Left lung (tissue), 10 donors: ENCODE results near the gene LCMT1. TPM values are rescaled to one million over a fixed set of nuclear protein-coding genes. Genes with fewer than 3 reads are reported as not detected.
A peak's percentile ranks its signal among the peaks of the same experiment; 100 is the strongest.
"Not testable (repeated sequence)": the region's sequence is repeated elsewhere in the genome, so short reads cannot be mapped to it uniquely, and the experiment has no call there.

Source experiments
- ATAC-seq: fragments of 200-7000 bp; cut with Tn5 transposase; one replicate; pipeline ENCODE4 v1.9.1; 2020; ENCODE audit warnings: moderate library complexity
- DNase-seq, 4 donors: peaks; one replicate each; pipeline ENCODE4 v3.0.0-alpha.2; 2013 to 2020
- H3K27ac ChIP-seq, 2 donors: fragments of 200-600 bp; sonication (generic) in 1 of 2; one replicate each; pipeline versions ENCODE4 v1.5.0 to v1.8.0; 2020 to 2021
- H3K27me3 ChIP-seq, 2 donors: fragments of 200-600 bp; sonication (generic) in 1 of 2; one replicate each; pipeline versions ENCODE4 v1.5.0 to v1.8.0; 2020 to 2021
- H3K36me3 ChIP-seq, 2 donors: fragments of 200-600 bp; sonication (generic) in 1 of 2; one replicate each; pipeline versions ENCODE4 v1.5.0 to v1.8.0; 2020 to 2021
- H3K4me1 ChIP-seq, 2 donors: fragments of 200-600 bp; one replicate each; pipeline ENCODE4 v1.8.0; 2021
- H3K4me3 ChIP-seq, 2 donors: fragments of 200-600 bp; sonication (generic) in 1 of 2; one replicate each; pipeline versions ENCODE4 v1.5.0 to v1.8.0; 2020 to 2021; ENCODE audit warnings: mild to moderate bottlenecking in 1 of 2
- H3K9me3 ChIP-seq, 2 donors: fragments of 200-600 bp; sonication (generic) in 1 of 2; one replicate each; pipeline versions ENCODE4 v1.5.0 to v1.8.0; 2020 to 2021
- CTCF ChIP-seq, 2 donors: fragments of 200-600 bp; sonication (generic) in 1 of 2; IDR thresholded peaks; one replicate each; pipeline versions ENCODE4 v1.5.0 to v1.8.0; 2021; ENCODE audit warnings: antibody characterized with exemption in 2 of 2
- intact Hi-C, 2 donors: fragments of 100-400 bp; cut with DNase I; formaldehyde crosslinking; loops; one replicate each; pipeline versions ENCODE4 v1.11.2 to v1.14.2; 2022
- polyA plus RNA-seq, 6 donors: library from polyadenylated mRNA; unstranded; fragments of 120-200 nt; gene quantifications; one replicate each; pipeline ENCODE4 v1.2.1, GENCODE V29; 2013; ENCODE audit not compliant: insufficient read length in 6 of 6
- total RNA-seq, 2 donors: library from RNA; stranded (reverse); fragmentation: NEBNext Ultra II Directional; extraction: Animal tissue kit (Norgen Biotek cat#: 25700); gene quantifications; one replicate each; pipeline ENCODE4 v1.2.1, GENCODE V29; 2021
- donor health status: DM: no; HTN: yes; CAD: no.
- donor health status: DM: no; HTN: no; CAD: no.

LCMT1 gene
- total and polyA plus RNA-seq, 8 donors = 25.6 to 58.4 (median 54.2) TPM

GRCh38 chr16:25177512-25177830 lies 65.9 kb downstream of the LCMT1 start:
- Histone ChIP-seq H3K36me3 (peaks cover 0 to 60% of the 10 kb centered on the region in 2 donors), H3K4me1 (no peaks in the 10 kb centered on the region), H3K4me3 (no peak overlapping the region), H3K9me3 (no peaks in the 10 kb centered on the region), H3K27ac (no peak overlapping the region), H3K27me3 (no peaks in the 10 kb centered on the region)
- ATAC-seq (no peak), DNase-seq (no peak)
- no peak for TF ChIP-seq CTCF (IDR thresholded peaks at IDR 0.05)
- intact Hi-C loops = no loop called here

- DNase-seq (peak in 1 of 4 donors; percentile 33), ATAC-seq (peak; percentile 56)
- H3K27me3 ChIP-seq = no peaks in the 10 kb centered on the region
- H3K4me1 ChIP-seq = no peaks in the 10 kb centered on the region
- H3K9me3 ChIP-seq = no peaks in the 10 kb centered on the region
- H3K36me3 ChIP-seq = peaks cover 0 to 54% of the 10 kb centered on the region in 2 donors
- H3K4me3 ChIP-seq = no peak overlapping the region
- H3K27ac ChIP-seq = no peak overlapping the region
- TF ChIP-seq CTCF (IDR thresholded peaks at IDR 0.05) = no peak
- intact Hi-C loops = no loop called here
Observed at GRCh38 chr16:25177831-25178688, 66.5 kb downstream of the LCMT1 start.

DNA sequence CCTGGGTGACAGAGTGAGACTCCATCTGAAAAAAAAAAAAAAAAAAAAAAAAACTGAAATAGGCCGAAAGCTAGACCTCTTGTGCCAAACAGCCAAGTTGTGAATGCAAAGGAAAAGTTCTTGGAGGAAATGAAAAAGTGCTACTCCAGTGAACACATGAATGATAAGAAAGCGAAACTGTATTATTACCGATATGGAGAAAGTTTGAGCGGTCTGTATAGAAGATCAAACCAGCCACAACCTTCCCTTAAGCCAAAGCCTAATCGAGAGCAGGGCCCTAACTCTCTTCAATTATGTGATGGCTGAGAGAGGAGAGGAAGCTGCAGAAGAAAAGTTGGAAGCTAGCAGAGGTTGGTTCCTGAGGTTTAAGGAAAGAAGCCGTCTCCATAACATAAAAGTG lies 69.7 kb downstream of the LCMT1 start:
- ATAC-seq, H3K9me3 ChIP-seq, H3K4me1 ChIP-seq, DNase-seq, H3K27ac ChIP-seq, H3K27me3 ChIP-seq, intact Hi-C loops, H3K4me3 ChIP-seq: not testable (repeated sequence)
- peaks cover 0 to 23% of the 10 kb centered on the region in 2 donors for H3K36me3 ChIP-seq

- Histone ChIP-seq H3K27me3 (no peaks in the 10 kb centered on the region), H3K4me3 (no peak overlapping the region), H3K9me3 (no peaks in the 10 kb centered on the region), H3K4me1 (no peaks in the 10 kb centered on the region), H3K27ac (no peak overlapping the region), H3K36me3 (peaks cover 0 to 4% of the 10 kb centered on the region in 2 donors)
- ATAC-seq (no peak), DNase-seq (no peak)
- no peak for TF ChIP-seq CTCF (IDR thresholded peaks at IDR 0.05)
- intact Hi-C loops = no loop called here
Observed at GRCh38 chr16:25184771-25185170, 73.2 kb downstream of the LCMT1 start.

GRCh38 chr16:25187491-25187795 lies 75.9 kb downstream of the LCMT1 start:
- intact Hi-C loops = no loop called here
- TF ChIP-seq CTCF (IDR thresholded peaks at IDR 0.05) = no peak
- no peaks in the 10 kb centered on the region for H3K36me3 ChIP-seq

GRCh38 chr16:25189305-25189704 lies 77.8 kb downstream of the LCMT1 start:
- Histone ChIP-seq H3K27ac (no peak overlapping the region), H3K4me1 (no peaks in the 10 kb centered on the region), H3K36me3 (no peaks in the 10 kb centered on the region), H3K4me3 (no peak overlapping the region), H3K27me3 (no peaks in the 10 kb centered on the region), H3K9me3 (no peaks in the 10 kb centered on the region)
- DNase-seq (no peak), ATAC-seq (no peak)
- intact Hi-C loops = no loop called here
- no peak for TF ChIP-seq CTCF (IDR thresholded peaks at IDR 0.05)

More at GRCh38 chr16:25187491-25187795, 75.9 kb downstream of the LCMT1 start:
- H3K27me3 ChIP-seq = no peaks in the 10 kb centered on the region
- no peak overlapping the region for H3K27ac ChIP-seq
- H3K9me3 ChIP-seq = no peaks in the 10 kb centered on the region
- DNase-seq (no peak), ATAC-seq (no peak)
- no peak overlapping the region for H3K4me3 ChIP-seq
- no peaks in the 10 kb centered on the region for H3K4me1 ChIP-seq
